ENCODE data around the gene COX7C. TPM values are rescaled to one million over a fixed set of nuclear protein-coding genes. Genes with fewer than 3 reads are reported as not detected.

Gene COX7C
- total RNA-seq, 4 donors from 2014 or later, result 438 to 703 (median 591) TPM

DNA sequence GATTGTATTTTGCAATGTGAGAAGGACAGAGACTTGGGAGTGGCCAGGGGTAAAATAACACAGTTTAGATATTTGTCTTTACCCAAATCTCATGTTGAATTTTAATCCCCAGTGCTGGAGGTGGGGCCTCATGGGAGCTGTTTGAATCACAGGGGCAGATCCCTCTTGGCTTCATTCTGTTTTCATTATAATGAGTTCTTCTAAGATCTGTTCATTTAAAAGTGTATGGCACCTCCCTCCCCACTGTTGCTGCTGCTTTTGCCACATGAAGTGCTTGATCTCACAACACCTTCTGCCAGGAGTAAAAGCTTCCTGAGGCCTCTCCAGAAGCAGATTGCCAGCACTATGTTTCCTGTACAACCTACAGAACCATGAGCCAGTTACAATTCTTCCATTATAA is 28.1 kb downstream of the COX7C start:
- TF ChIP-seq, protein P1, sequence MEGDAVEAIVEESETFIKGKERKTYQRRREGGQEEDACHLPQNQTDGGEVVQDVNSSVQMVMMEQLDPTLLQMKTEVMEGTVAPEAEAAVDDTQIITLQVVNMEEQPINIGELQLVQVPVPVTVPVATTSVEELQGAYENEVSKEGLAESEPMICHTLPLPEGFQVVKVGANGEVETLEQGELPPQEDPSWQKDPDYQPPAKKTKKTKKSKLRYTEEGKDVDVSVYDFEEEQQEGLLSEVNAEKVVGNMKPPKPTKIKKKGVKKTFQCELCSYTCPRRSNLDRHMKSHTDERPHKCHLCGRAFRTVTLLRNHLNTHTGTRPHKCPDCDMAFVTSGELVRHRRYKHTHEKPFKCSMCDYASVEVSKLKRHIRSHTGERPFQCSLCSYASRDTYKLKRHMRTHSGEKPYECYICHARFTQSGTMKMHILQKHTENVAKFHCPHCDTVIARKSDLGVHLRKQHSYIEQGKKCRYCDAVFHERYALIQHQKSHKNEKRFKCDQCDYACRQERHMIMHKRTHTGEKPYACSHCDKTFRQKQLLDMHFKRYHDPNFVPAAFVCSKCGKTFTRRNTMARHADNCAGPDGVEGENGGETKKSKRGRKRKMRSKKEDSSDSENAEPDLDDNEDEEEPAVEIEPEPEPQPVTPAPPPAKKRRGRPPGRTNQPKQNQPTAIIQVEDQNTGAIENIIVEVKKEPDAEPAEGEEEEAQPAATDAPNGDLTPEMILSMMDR (IDR thresholded peaks at IDR 0.05; ENCODE audit: low read depth), result no peak

DNA sequence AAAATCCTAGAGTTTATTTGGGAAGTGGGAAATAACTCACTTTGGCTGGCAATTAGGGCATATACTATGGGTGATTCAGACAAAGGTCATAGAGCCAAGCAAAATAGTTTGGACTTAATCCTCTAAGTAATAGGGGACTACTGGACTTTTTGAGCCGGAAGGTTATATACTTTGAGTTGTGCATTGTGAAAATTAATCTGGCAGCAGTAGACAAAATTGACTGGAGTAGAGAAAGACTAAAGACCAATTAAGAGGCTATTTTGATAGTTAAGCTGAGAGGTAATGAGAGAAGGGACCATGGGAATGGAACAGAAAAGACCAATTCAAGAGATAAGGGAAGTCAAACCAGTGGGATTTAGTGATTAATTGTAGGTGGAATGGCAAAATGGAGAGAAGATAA is 28.9 kb downstream of the COX7C start:
- TF ChIP-seq, protein P1 (IDR thresholded peaks at IDR 0.05; ENCODE audit: low read depth), result no peak

DNA sequence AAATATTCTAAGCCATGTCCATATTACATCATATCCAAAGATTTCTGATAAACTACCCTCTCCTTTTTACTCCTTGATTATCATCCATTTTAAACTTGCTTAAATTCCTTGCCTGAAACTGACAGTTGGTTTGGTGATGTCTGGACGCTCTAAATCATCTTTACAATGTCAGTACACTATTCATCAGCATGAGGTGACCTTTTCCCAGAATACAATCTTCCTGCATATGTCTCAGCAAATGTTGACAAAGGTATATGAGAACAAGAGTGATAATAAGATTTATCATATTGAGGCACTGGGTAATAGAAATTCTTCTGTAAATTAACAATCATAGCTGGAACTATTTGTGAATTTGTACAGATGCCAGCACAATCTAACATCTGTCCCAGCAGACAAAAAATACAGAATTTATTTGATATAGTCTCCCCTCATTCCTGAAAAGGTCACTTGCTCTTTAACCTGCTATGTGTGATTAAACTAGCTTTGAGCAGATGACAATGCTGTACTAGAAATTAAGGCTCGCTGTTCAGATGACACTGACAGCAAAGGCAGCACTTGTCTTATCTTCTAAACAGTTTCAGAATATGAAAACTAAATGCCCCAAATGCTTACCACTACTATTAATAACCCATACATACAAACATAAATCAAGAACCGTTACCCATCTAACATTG is 32.2 kb downstream of the COX7C start:
- TF ChIP-seq, protein P1 (IDR thresholded peaks at IDR 0.05; ENCODE audit: low read depth), result no peak

DNA sequence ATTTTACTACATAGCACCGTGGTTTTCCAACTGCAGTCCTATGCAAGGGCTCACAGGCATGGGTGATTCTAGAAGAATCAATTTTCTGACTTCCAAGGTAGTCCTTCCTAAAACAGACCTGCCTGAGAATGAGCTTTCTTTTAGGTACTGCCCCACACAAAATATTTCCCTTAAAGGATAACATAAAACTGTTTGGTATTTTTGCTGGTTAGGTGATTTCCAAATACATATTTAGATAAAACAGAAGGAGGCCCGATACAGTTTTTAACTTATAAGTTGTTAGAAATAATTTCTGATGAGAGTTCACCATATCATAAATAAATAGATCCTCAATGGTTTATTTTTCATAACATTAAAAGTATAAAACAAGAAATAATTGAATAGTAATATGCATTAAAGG is 46.4 kb downstream of the COX7C start:
- TF ChIP-seq, protein P1 (IDR thresholded peaks at IDR 0.05; ENCODE audit: low read depth), result no peak

DNA sequence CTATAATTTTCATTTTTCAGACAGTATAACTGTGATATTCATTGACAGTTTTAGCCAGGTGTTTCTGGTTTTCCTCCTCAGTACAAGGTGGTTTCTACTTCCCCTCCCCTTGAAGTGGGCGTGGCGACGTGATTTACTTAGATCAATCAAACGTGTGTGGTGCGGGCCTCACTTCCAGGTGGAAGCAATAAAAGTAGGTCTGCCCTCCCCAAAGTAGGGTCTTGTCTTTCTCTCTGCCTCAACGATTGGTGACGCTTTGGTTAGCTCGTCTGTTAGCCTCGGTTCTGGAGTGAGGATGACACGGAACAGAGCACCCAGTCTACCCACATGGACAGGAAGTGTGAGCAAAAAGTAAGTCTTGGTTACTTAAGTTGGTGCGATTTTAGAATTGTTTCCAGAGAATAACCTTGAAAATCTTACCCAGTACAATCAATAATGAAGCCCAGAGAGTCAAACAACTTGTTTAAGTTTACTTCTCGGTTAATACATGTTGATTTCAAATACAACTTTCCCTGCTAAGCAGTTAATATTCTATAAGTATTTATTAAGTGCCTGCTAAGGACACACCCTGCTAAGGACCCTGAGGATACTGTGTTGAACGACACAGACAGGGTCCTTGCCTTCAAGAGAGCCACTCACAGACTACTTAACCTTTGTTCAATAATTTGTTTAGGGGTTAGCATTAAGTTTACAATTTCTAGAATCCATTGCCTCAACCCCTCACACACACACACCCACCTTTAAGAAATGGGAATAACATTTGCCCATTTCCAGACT is 48.4 kb downstream of the COX7C start:
- TF ChIP-seq, protein P1 (IDR thresholded peaks at IDR 0.05; ENCODE audit: low read depth), result no peak

DNA sequence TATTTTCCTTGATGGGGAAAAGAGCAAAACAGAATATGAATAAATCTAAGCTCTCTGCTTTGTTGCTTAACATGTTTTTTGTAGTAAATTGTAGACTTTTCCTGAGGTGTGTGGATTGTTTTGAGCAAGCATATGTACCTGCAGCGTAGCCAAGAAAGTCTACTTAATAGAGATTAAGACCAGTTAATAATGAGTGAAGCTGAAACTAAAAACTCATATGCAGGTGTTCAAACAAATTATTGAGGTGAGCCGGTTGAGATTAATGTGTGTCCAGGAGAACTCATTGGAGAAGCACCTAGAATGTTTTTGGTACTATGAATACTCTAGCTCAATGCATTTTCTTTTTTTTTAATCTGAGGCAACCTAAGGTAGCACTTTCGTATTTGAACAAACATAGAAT is 49.2 kb downstream of the COX7C start:
- TF ChIP-seq, protein P1 (IDR thresholded peaks at IDR 0.05; ENCODE audit: low read depth), result no peak

Small RNAs within 50 kb of the gene (small RNA-seq; reads per million reads assigned to genes)
- gene RNU6-804P, result not detected

Measured in subcutaneous adipose tissue (tissue), 4 donors.